NCI-H2171 treated with DMSO at 0.1 percent for 48 hours (cell line): ENCODE measurements around the gene UBAP1L.
"Not testable (repeated sequence)": the region's sequence is repeated elsewhere in the genome, so short reads cannot be mapped to it uniquely, and the experiment has no call there.

Experiments used
- DNase-seq: peaks from one replicate; lab custom pipeline; 2025; lab: John Stamatoyannopoulos, UW

Gene UBAP1L

DNA sequence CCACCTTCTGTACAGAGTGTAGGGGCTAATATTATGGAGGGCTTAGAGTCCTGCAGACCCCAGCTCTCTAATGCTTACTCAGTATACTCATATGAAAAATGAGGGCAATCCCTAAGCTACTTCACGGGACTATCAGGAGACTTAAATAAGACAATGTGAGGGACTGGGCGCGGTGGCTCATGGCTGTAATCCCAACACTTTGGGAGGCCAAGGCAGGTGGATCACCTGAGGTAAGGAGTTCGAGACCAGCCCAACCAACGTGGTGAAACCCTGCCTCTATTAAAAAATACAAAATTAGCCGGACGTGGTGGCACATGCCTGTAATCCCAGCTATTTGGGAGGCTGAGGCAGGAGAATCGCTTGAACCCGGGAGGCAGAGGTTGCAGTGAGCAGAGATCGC lies 15.2 kb downstream of the UBAP1L start:
- DNase-seq: not testable (repeated sequence)

DNA sequence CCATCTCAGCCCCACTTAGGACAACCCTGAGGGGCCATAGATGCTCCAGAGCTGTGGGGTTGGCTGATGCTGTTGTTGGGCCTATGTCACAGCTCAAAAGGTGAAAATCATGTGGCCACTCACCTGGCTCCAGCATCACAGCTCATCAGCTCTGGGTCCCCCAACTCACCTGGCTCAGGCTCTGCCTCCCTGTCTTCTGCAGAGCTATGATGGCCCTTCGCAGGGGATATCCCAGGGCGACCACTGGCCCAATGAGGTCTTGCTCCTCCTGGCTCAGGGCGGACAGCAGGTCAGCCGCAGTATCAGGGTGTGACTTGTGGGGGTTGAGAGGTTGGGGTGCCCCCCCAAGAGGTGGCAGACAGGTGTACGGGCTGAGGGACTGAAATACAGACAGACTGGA lies 15.7 kb downstream of the UBAP1L start:
- DNase-seq: no peak

DNA sequence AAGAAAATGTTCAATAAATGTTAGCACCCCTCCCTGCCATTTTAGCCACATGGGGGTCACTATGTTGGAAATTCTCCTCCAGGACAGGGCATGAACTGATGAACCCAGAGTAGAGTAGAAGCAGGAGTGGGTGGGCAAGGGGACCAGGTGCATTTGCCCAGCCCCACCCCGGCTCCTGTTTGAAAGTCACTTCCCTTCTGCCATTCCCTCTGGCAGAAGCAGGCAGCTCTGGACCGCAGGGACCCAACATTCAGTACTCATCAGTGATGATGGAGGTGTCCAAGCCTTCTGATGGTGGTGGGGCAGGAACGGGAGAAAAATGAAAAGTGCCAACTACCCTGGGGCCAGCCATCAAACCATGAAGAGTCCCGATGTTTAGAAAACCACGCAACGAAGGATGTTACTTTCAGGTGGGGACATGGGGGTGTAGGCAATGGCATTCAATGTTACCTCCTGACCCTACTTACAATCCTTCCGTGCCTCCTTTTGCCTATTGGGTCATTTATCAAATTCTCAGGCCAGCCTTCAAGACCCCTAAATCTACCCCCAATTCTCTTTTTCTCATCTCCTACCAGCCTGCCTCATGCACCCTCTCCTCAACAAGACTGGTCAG lies 17.2 kb downstream of the UBAP1L start:
- DNase-seq: no peak

DNA sequence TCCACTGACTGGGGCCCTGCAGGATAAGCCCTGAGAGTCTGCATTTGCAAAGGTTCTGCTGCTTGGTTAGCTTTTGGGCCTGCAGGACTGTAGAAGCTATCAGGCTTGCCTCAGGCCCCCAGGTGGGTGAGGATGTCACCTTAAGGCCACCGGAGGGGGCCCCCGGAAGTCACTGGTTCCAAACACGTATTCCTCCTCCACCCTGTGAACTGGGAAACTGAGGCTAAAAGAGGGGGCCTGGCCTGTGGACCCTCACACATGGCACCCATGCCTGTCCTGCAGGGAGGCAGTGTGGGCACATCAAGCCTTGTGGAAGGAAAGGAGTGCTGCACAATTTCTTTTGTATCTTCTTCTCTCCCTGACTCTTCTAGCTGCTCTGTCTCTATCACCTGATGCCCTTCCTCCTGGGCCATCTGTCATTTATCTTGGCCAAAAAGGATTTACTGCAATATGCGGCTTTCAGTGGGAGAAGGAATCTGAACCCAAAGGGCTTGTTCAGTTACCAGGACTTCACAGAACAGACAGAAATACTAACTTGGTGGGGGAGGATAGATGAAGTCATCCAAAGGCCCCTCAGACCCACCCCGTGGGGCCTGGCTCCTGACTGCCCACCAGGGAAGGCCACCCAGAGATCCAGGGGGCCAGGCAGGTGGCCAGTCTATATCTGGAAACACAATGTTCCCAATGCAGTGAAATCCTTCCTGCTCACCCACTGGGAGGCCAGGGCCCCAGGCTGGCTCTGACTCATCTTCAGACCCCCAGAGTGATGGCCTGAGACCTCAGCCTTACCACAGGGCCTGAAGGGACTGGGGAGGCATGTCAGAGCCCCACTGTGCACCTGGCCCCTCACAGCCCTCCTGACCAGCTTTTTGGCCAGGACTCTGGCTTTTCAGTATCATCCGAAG lies 18.3 kb downstream of the UBAP1L start:
- DNase-seq: no peak

DNA sequence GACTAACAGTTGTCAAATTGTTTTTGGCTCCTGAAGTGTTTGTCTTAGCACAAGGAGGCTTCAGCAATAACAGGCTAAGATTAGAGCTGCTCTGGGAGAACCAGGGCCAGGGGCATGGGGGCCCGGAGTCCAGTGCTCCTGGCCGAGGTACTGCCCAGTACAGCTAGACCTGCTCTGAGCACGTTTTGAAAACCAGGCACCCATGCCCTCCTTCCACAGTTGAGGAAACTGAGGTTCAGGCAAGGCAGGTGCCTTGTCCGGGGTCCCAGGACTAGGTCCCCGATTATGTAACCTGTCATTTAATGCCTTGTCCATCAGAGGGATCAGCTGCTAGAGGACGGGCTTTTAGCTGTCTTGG lies 19.3 kb downstream of the UBAP1L start:
- no peak for DNase-seq

DNA sequence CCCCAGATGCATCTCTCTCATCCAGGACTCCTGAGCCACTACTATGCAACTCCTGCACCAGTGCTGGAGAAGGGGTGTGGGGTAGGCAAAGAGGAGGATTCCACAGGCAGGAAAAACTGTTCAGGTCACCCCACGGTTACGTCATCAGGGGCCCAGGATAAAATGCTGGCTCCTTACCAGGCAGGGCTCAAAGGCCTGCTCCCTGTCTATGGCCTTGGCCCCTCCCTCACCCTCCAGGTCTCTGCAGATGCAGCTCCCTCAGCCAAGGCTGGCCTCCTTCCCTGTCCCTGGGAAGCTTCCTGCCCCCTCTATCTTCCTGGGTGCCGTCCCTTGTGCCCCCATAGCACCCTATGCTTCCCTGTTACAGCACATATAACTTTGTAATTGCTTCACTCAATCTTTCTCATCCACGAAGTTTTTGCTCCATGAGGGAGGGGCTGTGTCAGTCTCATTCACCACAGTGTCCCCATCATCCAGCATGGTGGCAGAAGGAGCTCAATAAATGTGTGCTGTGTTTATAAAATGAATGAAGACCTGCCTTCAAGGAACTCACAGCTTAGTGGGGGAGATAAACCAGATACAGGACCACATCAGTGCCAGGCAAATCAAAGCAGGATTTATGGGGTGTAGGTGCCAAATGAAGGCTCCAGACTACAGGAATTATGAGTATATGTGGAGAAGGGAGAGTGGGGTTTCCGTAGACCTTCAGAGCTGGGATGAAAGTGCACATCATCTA lies 19.8 kb downstream of the UBAP1L start:
- no peak for DNase-seq

DNA sequence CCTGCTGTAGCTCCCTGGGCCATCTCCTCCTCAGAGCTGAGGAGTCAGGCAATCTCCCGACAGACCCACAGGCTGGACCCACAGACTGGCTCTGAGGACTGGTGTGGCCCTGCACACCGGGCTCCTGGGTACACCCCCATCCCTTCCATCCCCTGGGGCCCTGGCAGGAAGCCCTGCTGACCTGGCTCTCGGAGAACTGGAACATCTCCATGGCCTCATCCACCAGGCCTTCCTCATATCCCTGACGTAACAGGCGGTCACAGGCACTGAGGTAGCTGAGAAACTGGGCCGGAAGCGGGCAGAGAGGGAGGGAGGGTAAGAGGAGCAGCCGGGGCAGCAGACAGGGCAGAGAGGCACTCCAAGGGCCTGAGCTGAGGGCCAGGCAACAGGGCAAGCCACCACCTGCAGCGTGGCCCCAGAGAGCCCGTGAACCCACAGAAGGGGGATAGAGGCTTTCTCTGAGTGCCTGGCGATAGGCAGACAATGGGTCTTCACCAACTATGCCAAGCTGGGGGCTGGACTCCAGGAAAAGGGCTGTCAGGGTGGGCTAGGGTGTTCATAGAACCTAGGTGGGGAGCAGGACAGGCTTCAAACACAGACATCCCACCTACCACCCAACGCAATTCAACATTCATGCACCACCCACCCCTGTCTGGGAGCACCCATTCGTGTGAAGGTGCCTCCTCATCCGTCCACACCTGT lies 20.6 kb downstream of the UBAP1L start:
- no peak for DNase-seq

DNA sequence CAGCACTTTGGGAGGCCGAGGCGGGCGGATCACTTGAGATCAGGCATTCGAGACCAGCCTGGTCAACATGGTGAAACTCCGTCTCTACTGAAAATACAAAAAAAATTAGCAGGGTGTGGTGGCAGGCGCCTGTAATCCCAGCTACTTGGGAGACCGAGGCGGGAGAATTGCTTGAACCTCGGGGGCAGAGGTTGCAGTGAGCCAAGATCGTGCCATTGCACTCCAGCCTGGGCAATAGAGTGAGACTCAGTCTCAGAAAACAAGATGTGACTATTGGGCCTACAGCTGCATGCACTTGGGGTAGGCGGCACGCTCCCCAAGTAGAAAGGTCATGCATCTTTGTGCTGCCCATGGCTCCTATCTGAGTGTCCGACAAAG lies 21.2 kb downstream of the UBAP1L start:
- not testable (repeated sequence) for DNase-seq

DNA sequence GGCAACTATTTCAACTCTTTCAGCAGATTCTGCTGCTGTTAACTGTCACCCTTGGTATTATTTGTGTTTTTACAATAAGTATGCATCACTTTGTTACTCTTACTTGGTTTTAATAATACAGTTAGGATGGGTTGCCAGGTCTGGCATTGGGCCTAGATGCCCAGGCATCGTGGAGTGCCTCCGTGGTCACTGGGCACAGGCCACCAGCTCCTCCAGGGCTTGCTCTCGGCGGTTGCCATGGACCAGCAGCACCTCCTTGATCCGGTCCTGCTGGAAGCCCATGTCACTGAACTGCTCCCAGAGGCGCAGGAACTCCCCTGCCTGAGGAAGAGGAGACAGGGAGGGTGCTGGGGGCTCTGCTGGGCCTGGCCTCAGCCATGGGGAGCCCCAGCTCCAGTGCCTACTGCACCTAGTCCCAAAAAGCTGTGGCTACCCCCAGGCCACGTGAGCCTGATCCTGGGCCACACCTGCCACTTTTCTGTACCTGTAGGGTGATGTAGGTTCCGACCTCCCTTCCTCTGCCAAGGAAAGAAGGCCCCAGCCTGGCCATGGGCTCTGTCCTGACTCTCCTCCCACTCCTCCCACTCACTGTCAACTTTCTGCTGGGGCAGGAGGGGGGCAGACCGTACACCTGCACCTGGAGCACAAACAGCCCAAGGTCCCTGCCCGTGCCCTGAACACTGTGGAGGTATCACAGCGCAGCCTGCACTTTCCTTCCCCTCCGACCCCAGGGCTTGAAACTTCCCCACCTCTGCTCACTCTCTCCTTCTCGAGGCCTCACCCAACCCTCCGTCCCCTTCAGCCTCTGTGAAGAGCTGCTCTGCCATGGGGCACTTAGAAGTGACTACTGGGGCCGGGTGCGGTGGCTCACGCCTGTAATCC lies 21.8 kb downstream of the UBAP1L start:
- no peak for DNase-seq

DNA sequence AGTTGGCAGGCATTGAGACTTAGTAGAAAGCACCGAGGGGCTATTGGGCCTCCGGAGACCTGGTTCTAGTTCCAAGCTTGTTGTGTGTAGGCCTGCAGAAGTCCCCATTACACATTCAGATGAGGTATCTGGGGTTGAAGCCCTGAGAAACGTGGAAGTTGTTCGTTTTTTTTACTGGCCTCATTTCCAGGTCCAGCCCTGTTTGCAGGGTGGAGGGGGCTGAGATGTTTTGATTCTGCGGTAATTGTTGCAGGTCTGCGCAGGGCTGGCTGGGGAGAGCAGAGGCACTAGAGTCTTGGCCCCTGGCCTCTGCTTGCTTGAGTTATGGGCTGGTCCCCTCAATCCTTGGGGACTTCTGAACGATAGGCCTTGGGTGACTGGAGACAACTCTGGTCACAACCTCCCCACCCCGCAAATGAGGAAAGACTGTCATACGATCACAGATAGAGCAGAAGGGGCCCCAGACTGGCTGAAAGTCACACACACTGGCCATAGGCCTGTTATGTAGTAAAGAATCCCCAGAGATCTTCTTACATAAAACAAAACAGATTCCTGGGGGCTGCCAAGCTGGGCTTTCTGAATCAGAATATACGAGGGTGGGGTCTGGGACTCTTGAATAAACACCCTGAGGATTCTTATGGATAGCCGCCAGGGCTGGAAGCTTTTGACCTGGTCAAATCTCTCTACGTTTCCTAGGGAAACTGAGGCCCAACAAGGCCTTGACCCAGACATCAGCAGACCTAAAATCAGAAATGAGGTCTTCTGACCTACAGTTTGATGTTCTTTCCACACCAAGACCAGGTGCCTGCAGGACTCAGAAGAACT lies 22.8 kb downstream of the UBAP1L start:
- DNase-seq: no peak

DNA sequence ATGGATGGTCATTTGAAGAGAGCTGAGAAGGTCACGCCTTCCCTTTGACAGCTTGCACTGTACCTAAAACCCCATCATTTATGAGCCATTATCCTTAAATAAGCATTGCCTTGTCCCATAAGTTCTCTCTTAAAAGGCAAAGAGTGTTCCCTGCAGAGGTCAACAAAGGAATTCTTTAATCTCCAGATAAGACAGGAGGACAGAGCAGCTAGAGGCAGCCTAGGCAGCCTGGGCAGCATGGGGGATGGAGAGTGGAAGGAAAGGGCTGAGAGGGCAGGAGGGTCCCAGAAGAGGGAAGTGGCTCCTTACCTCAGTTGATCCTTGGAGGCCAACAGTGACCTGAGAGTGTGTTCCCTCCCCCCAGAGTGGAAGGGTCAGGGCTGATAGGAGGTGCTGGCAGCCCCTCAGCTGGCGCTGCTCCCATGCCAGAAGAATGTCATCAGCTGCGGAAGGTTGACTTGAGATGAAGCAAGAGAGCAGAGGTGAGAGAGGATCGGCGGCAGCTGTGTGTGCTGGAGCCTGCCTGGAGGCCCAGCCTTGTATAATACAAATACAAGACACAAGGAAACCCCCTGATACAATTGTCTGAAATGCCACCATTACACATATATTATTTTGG lies 25.7 kb downstream of the UBAP1L start:
- DNase-seq: no peak

DNA sequence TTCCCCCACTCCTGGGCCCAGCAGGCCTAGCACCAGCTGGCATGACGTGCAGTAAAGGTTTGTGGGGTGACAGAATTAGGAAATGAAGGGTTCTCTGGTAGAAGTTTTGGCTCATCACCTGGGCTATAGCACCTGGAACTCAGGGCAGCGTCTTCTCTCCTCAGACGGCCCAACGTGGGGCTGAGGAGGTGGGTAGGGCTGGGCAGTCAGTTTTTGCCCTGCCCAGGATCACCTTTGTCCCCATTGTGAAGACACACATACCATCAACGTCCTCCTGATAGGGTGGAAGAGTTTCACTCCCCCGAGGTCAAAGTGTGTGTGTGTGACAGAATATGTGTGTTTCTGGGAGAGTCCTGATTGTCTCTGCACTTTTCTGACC lies 26.4 kb downstream of the UBAP1L start:
- no peak for DNase-seq

DNA sequence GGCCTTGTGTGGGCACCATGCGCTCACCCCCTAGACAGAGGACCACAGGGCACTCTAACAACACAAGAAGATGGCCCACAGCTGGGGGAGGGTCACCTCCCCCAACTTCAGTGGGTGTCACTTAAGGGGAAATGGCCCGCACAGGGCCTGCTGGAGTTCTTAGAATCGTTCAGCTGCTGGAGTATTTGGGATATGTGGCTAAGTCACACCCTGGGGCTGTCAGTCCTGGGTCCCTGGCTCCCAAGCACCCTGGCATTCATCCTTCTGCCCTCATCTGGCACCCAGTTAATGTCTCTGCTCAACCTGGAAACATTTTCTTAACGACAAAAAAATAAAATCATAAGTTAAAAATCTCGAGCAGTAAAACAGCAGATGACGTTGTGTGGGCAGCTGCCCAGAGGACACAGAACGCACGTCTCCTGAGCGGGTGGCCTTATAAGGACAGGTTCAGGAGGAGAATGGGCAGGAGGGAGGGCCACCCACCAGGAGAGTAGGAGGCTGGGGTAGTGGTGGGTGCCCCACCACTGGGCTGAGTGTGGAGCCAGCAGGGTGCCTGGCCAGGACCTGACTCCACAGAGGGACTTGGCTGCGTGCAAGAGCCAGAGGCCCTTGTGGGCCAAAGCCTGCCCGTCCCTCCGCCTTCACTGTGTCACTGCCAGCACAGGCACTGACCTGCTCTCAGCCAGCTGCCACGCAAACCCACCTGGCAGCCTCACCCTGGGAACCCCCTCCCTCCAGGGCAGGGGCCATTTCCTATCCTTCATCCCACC lies 26.9 kb downstream of the UBAP1L start:
- DNase-seq: no peak

DNA sequence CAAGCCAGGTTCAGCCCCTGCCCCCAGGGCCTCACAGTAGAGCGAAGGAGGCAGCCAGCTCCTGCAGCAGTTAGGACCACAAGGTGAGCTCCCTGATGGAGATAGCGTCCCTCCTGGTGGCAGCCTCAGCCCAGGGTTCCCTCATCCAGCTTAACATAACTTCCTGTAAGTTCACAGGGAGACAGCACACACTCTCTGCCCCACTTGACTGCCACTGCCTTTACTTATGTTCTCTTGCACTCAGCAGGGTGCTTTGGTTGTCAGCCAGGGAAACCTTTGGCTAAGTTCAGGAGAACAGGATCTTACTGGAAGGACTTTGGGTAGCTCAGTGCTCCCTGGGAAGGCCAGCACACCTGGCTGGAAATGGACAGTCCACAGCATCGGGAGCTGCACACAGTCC lies 27.6 kb downstream of the UBAP1L start:
- DNase-seq: no peak

DNA sequence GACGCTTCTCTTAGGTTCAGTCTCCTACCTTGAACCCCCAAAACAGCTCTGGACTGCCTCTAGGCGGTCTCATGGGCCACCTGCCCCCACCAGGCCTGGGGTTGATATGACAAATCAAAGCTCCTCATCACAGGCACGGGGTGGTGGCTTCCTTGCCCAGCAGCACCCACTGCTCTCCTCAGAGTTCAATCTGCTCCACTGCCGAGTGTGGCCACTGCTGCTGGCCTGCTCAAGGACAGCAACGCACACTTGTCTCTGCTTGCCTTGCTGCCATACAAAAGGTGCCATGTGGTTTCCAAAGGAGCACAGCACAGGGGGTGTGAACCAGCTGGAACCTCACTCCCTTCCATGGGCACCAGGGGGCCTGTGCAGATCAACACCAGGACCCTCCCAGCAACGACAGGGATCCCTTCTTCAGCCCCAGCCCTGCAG lies 28.3 kb downstream of the UBAP1L start:
- peak; percentile 42 for DNase-seq

DNA sequence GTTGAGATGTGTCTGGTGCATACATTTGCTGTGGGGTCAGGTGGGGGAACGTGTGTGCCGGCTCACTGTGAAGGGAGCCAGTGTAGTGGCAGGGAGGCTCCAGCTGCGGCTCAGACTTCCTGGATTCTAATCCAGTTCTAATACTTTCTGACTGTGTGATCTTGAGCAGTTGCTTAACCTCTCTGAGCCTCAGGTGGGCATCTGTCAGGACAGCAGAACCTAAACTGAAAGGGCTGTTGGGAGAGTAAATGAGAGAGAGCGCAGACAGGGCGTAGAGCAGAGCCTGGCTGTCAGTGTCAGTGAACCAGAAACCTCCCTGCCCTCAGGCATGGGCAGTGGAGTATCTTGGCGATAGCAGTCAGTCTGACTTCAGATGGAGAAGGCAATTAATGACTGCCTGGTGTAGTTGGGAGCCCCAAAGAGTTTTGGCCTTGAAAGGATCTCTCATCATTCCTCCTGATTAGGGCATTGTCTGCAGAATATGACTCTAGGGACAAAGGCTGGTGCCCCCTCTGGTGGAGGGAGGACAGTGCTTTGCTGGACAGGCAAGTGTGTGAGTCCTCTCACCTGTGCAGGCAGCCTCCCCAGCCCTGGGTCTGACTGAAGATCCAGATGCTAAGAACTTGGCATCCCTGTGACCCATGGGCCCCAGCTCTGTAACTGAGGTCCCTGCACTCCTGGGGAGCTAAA lies 28.9 kb downstream of the UBAP1L start:
- no peak for DNase-seq

DNA sequence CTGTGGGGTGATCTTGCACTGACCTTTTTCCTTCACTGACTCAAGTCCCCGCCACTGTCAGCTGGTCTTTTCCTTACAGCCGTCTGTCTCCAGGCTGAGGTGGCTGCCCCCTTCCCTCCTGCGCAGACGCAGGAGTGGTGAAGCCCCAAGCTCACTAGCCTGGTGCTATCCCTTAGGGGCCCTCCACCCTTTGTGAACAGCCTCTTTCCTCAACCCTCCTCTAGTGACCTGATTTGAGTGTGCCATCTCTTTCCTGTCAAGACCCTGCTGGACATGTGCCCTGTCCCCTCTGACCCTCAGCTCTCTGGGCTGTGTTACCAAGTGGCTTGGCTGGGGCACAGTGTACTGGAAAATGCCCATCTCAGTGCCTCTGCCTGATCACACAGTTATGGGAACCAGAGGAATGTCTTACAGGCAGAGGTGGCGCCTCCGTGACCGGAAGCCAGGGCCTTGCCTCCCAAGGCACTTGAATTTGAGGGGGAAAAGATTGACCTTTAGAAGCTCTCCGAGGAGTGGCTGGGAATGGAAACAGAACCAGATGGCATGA lies 29.7 kb downstream of the UBAP1L start:
- DNase-seq: no peak

DNA sequence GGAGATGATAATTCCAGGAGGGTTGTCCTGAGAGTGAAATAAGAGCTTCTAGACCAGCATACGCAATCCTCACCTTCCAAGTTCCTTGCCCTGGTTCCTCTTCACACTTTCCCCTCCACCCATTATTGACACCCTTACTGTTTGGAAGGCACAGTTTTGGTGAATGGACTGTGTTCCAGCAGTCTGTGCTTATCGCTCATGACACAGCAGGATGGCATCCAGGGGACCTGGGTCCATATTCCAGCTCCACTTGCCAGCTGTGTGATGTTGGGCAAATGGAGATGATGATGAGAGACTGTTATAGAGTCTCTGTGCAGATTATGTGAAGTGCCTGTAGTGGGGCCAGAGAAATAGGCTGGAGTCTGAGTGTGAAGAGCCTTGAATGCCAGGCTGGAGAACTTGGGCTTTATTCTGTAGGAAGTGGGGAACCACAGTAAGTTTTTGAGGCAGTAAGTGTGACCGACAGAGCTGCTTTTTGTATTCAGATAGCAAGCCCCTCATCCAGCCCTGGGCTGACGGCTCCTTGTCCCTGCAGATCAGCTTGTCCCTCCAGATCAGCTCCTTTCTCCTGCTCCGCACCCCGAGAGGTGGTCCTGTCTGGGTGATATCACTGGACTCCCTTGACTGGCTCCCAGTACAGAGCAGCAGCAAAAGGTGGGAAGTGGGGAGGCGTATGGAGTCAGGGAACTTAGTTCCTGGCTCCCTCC lies 30.3 kb downstream of the UBAP1L start:
- DNase-seq: no peak
